ENCODE data around the gene TXNL1.
"Not testable (repeated sequence)": the region's sequence is repeated elsewhere in the genome, so short reads cannot be mapped to it uniquely, and the experiment has no call there.

Gene TXNL1

GRCh38 chr18:56645415-56646016 is 7.1 kb upstream of the TXNL1 start:
- DNase-seq (ENCODE audit: low read depth), result peak; percentile 15

- DNase-seq (ENCODE audit: low read depth), result no peak
Observed at GRCh38 chr18:56643381-56643780, 5.0 kb upstream of the TXNL1 start.

GRCh38 chr18:56641714-56642337 is 3.4 kb upstream of the TXNL1 start:
- DNase-seq (ENCODE audit: low read depth), result peak; percentile 75

- no peak for DNase-seq (ENCODE audit: low read depth)
Observed at GRCh38 chr18:56639571-56639970, 1.2 kb upstream of the TXNL1 start.

GRCh38 chr18:56639104-56639381 is 651 bp upstream of the TXNL1 start:
- DNase-seq (ENCODE audit: low read depth), result no peak

GRCh38 chr18:56637711-56638231 is 621 bp downstream of the TXNL1 start:
- DNase-seq (ENCODE audit: low read depth), result peak; percentile 8

- DNase-seq (ENCODE audit: low read depth), result peak; percentile 21
Observed at GRCh38 chr18:56637176-56637575, 1.2 kb downstream of the TXNL1 start.

- DNase-seq (ENCODE audit: low read depth), result no peak
Observed at GRCh38 chr18:56635007-56635406, 3.4 kb downstream of the TXNL1 start.

GRCh38 chr18:56632070-56633022 is 6.0 kb downstream of the TXNL1 start:
- no peak for DNase-seq (ENCODE audit: low read depth)

- peak; percentile 32 for DNase-seq (ENCODE audit: low read depth)
Observed at GRCh38 chr18:56627991-56628390, 10.4 kb downstream of the TXNL1 start.

- DNase-seq (ENCODE audit: low read depth), result peak; percentile 7
Observed at GRCh38 chr18:56615738-56616520, 22.5 kb downstream of the TXNL1 start.

GRCh38 chr18:56606618-56607017 is 31.8 kb downstream of the TXNL1 start:
- DNase-seq (ENCODE audit: low read depth), result no peak

GRCh38 chr18:56598422-56598821 is 40.0 kb downstream of the TXNL1 start:
- DNase-seq (ENCODE audit: low read depth), result no peak

- peak; percentile 70 for DNase-seq (ENCODE audit: low read depth)
Observed at GRCh38 chr18:56593906-56594305, 44.5 kb downstream of the TXNL1 start.

- no peak for DNase-seq (ENCODE audit: low read depth)
Observed at GRCh38 chr18:56580026-56580425, 58.4 kb downstream of the TXNL1 start.

- DNase-seq (ENCODE audit: low read depth), result no peak
Observed at GRCh38 chr18:56579451-56579850, 58.9 kb downstream of the TXNL1 start.

GRCh38 chr18:56576826-56577573 is 61.4 kb downstream of the TXNL1 start:
- DNase-seq (ENCODE audit: low read depth), result peak; percentile 23

- DNase-seq (ENCODE audit: low read depth), result peak; percentile 72
Observed at GRCh38 chr18:56575819-56576663, 62.4 kb downstream of the TXNL1 start.

GRCh38 chr18:56574861-56575260 is 63.5 kb downstream of the TXNL1 start:
- peak; percentile 77 for DNase-seq (ENCODE audit: low read depth)

GRCh38 chr18:56572267-56572666 is 66.1 kb downstream of the TXNL1 start:
- DNase-seq (ENCODE audit: low read depth), result not testable (repeated sequence)
